CD4-positive, alpha-beta T cell treated with Interleukin-4 for 4 hours (primary cell): ENCODE data around the gene RAB11FIP3.
"Not testable (repeated sequence)": the region's sequence is repeated elsewhere in the genome, so short reads cannot be mapped to it uniquely, and the experiment has no call there.

Source experiments
- DNase-seq: peaks from one replicate; pipeline ENCODE4 v3.0.0-alpha.2; 2020

The RAB11FIP3 gene

DNA sequence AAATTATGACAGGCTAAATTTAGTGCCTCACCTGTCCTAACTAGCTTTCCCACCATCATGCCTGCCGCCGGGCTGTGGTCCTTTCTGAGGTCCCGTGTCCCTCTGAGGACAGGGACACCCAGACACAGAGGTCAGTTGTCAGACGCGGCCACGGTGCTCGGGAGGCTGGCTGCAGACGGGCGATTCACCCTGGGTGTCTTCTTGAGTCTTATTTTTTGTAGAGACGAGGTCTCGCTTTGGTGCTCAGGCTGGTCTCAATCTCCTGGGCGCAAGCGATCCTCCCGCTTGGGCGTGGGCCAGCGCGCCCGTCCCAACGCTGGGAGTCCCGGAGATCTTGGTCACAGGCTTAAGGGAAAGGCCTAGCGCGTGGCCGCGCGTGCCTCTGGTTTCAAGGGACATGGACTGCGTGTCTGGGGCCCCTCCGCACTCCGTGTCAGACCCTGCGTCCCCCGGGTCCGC, 797 bp upstream of the RAB11FIP3 start:
- DNase-seq: no peak

DNA sequence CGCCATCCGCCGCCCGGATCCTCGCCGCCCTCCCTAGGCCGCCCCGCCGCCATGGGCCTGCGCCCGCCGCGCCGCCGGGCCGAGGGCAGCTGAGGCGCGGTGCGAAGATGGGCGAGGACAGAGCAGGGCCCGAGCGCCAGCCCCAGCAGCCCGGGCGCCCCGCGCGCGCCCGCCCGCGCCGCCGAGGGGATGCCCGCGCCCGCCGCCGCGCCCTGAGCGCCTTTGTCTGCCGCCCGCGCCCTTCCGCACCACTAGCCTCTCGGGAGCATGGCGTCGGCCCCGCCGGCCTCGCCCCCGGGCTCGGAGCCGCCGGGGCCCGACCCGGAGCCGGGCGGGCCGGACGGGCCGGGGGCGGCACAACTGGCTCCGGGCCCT, 278 bp downstream of the RAB11FIP3 start:
- DNase-seq: no peak

DNA sequence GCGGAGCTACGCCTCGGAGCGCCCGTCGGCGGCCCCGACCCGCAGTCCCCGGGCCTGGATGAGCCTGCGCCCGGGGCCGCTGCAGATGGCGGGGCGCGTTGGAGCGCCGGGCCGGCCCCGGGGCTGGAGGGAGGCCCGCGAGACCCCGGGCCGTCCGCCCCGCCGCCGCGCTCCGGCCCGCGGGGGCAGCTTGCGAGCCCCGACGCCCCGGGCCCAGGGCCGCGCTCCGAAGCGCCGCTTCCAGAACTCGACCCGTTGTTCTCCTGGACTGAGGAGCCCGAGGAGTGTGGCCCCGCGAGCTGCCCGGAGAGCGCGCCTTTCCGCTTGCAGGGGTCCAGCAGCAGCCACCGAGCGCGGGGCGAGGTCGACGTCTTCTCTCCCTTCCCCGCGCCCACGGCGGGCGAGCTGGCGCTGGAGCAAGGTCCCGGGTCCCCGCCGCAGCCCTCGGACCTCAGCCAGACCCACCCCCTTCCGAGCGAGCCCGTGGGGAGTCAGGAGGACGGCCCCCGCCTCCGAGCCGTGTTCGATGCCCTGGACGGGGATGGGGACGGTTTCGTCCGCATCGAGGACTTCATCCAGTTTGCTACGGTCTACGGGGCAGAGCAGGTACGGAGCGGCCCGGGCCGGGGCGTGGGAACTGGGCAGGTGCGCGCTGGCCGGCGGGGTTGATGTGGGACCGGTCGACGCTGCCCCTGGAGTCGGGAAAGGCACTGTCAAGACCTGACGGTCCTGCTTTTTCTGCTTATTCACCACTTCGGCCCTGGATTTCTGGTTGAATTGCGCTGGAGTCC, 861 bp downstream of the RAB11FIP3 start:
- DNase-seq: no peak

DNA sequence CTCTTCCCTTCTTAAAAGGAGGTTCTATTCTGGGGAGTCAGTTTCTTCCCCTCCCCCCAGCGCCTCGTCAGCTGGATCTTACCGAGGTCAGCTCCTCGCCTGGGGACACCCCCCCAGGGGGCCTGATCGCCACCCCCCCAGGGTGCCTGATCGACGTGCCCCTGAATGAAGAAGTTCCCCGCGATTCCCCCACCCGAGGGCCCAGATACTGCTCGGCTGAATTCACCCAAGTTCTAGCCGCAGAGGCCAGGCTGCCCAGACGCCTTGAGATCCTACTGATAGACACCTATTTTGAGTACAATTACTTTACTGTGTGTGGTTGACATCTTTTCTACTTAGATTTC, 1.4 kb downstream of the RAB11FIP3 start:
- no peak for DNase-seq

DNA sequence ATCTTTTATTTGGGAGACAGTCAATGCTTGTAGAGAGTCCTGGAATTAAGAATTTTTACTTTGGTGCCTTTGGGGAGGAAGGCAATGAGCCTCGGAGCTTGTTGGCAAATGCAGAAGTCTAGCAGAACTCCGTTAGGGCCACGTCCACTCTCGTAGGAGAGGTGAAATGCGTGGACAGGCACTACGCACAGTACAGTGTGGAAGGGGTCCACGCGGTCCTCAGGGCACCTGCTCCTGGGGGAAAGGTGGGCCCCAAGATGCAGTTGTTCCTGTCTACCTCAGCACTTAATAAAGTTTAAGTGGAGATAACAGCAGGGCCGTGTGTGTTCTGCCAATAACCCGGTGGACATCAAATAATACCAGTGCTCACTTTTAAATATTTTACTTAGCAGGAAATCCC, 1.8 kb downstream of the RAB11FIP3 start:
- no peak for DNase-seq

DNA sequence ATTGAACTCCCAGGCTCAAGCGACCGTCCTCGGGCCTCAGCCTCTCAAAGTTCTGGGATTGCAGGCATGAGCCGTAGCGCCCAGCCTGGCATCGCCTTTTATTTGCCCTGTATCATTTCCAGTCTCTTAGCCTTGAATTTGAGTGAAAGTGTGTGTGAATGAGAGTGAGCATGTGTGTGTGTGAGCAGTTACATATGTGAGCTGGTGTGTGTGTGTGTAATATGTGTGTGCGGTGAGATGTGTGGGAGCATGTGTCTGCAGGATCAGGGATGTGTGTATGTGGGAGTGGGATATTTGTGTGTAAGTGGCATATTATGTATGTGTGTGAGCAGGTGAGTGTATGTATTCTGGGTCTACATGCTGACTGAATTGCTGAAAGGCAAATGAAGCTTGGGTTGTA, 5.5 kb downstream of the RAB11FIP3 start:
- DNase-seq: no peak

DNA sequence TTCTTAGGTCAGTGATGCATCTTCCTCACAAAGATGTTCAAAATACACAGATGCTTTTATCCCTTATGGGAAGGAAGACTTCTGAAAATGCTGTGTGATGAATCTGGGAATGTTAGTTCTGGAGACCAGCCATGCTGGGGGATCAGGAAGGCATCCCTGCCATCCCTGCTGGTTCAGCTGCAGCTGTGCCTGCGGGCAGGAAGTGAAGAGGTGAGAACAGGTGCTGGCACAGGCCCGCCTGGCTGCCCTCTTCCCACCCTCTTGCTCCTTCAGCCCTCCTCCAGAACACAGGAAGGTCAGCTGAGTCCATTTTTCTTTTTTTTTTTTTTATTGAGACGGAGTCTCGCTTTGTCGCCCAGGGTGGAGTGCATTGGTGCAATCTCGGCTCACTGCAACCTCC, 15.2 kb downstream of the RAB11FIP3 start:
- DNase-seq: no peak

DNA sequence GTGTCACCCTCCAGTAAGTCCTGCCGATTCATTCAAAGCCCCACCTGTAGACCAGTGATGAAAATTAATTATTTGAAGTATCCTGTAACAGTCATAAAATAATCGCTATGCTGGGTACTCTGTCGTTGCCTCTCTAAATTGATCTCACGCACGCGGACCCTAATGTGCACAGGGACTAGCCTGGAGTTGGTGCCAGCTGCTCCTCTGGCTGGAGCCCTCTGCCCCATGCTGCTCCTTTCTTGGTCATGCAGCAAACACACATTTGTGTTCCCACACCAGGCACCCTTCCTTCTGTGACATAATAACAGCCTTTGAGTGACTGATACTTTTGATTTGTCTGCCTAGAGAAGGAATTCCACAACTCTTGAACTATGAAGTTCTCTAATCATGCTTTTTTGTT, 16.0 kb downstream of the RAB11FIP3 start:
- no peak for DNase-seq

DNA sequence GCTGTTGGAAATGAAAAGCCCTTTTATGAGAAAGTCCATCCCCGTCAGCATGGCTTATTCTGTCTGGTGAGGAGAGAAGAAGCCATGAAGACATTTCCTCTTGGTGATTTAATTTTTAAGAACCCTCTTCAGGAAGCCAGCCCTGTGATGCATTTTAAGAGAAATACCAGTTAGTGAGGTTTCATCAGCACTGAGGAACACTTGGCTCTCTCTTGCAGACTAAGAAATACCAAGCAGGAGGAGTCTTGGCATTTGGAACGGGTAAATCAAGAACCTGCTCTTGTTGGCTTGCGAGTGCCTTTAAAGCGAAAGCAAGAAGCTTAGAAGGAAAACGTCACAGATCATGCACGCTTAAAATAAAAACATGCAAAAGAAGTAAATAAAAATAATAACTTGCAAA, 17.5 kb downstream of the RAB11FIP3 start:
- DNase-seq: no peak

DNA sequence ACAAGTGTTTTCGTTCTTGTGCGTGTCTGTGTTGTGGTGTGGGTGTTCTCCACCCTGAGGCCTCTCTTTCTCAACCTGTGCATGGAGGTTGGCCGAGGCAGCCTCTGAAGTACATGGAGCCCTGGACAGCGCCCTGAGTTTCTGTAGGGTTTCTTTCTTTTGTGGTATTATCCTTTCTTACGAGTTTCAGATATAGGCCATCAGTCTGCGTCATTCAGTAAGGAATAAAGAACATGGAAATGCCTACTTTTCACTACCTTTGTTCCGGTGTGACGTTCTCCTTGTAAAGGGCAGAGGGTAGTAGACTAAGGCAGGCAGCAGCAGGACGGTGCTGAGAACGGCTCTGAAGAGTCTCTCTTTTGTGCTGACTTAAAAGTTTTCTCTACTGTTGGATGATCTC, 18.6 kb downstream of the RAB11FIP3 start:
- no peak for DNase-seq

DNA sequence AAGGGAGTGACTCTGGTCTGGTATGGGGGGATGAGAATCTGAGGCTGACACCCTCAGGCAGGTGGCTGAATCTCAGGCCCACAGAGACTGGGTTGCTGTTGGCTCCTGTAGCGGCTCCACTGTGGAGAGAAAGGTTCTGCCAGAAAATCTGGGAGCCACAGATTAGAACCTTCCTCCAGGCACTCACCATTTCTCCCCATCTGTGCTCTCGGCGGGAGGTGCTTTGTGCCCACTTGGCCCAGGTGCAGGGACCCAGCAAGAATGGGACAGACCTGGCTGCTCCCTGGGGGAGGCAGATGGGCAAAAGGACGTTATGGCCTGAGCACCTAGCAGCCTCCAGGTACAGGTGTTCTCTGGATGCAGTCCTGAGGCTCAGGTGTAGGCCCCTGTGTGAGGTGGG, 20.1 kb downstream of the RAB11FIP3 start:
- DNase-seq: no peak

DNA sequence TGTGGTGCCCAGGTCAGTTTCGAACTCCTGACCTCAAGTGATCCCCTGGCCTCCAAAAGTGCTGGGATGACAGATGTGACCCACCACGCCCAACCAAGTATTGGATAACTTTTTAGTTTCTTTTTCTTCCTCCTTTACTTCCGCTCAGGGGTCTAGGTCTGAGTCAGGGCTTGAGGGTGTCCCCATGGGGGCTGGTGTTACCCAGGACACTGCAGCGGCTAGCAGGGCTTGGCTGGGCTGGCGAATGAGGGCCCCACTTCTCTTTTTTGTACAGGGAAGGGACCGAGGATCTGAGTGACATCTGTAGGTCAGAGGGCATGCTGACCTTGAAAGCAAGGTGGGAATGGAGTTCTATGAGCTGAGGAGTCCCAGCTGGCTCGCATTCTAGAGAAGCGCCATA, 24.9 kb downstream of the RAB11FIP3 start:
- DNase-seq: no peak

DNA sequence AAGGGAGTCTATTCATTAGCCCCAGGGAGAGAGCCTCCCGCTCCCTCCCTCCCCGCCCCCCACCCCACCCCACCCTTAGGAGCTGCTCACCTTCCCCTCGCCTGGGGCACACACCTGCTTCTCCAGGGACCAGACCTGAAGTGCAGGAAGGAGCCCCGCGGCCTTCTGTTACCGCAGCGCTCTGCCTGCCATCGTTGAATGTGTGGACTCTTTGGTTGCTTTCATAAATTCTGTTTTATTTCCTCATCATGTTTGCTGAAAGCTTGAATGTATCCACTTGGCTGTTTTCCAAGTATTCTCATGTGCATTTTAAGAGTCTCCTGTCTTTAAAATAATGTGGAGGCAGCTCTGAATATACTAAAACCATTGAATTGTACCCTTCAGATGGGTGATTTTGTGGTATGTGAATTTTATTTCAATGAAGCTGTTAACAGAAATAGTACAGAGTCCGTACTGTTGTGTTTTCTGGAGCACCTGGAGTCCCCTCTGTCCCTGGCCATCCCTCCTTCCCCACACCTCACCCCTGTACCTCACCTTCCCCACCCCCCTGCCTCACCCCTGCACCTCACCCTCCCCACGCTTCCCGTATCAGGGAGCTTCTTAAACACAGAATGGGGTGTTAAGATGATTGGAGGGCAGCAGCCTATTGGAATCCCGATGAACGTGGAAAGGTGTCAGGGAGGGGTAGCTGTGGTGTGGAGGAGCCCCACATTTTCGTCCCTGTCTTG, 25.5 kb downstream of the RAB11FIP3 start:
- no peak for DNase-seq

DNA sequence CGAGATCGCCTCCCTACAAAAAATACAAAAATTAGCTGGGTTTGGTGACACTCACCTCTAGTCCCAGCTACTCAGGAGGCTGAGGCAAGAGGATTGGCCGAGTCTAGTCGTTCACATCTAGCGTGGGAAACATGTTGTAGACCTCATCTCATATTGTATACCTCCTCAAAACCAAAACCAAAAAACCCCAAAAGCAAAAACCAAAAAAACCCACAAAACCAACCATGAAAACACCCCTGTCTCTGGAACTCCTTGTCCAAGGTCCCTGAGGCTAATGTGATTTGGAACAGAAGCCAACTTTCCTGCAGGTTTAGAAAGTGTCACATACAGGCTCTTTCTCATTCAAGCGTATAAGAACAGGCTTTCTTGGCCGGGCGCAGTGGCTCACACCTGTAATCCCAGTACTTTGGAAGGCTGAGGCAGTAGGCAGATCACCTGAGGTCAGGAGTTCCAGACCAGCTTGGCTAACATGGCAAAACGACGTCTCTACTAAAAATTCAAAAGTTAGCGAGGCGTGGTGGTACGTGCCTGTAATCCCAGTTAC, 29.0 kb downstream of the RAB11FIP3 start:
- DNase-seq: no peak

DNA sequence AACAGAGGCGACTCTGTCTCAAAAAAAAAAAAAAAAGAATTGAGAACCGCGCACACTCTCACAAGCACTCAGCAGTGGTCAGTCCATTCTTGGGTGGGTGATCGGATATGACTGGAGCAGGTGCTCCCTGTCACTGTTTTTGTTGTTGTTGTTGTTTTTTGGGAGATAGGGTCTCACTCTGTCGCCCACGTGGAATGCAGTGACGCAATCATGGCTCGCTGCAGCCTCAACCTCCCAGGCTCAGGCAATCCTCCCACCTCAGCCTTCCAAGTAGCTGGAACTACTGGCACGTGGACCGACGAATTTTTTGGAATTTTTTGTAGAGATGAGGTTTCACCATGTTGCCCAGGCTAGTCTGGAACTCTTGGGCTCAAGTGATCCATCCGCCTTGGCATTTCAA, 30.0 kb downstream of the RAB11FIP3 start:
- no peak for DNase-seq

DNA sequence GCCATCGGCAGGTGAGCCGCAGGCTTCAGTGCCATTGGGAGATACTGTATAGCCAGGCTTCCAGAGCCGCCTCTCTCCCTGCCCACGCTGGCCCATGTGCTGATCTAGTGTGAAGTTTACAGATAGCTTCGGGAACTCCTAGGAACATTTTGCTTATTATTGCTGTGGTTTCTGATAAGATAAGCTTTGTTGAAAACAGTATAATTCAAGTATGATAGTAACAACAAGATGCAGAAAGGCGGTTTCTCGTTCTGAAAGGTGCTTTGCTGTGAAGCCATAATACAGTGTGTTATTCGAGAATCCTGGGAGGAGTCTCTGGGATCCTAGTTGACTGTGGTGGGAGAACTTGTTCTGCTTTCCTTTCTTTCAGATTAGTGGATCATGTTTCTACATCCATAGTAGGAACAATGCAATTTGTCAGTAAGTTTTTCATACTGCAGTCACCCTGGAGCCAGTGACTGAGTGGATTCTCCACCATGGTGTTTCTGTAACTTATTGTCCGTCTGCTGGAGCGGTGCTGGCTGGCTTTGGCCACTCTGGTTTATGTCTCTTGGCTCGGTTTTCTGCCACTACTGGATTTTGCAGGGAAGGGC, 31.5 kb downstream of the RAB11FIP3 start:
- no peak for DNase-seq

DNA sequence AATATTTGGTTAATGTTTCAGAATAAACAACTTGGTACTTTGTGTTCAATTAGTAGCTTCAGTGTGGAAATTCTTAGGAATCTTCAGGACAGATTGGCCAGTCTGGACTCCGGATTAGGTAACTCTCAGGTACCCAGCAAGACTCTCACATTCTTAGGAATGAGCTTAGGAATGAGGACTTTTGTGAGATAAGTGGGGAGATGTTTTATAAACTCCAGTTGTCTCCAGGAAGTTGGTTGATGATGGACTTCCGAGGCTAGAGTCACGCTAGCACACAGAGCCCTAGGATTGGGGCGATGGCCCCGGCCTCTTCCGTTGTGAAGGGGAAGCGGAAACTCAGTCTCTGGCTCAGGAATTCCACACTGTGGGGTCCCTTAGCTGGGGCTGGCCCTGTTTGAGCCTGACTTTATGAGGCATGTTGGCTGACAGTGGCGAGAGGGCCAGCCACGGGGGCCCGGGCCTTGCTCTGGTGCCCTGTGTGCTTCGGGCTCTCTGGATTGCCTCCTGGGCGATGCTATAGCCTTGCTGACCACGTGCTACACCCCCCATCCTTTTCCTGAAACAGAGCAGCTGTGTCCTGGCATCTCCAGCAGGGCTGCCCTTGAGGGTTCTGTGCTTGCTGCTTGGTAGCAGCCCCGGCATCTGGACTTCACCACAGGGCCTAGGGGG, 32.4 kb downstream of the RAB11FIP3 start:
- no peak for DNase-seq

DNA sequence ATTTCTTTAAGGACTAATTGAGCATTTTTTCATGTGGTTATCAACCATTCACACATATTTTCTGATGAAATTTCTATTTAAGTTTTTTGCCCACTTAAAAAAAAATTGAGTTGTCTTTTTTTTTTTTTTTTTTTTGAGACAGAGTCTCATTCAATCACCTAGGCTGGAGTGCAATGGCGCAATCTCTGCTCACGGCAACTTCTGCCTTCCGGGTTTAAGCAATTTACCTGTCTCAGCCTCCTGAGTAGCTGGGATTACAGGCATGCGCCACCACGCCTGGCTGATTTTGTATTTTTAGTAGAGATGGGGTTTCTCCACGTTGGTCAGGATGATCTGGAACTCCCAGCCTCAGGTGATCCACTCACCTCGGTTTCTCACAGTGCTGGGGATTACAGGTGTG, 34.3 kb downstream of the RAB11FIP3 start:
- DNase-seq: no peak

DNA sequence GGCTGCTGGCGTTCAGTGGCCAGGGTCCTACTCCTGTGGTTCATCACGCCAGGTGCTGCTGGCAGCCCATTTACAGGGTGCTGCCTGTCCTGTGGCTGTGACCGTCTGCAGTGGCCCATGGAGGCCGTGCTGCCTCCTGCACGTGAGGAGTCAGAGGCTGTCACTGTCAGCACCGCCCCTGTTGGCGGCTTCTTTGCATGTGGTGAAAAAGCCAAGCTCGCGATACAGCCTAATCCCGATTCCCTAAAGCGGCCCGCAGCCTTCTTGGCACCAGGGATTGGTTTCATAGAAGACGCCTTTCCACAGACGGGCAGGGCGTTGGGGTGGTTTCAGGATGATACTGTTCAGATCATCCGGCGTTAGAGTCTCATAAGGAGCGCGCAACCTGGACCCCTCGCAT, 35.3 kb downstream of the RAB11FIP3 start:
- no peak for DNase-seq

DNA sequence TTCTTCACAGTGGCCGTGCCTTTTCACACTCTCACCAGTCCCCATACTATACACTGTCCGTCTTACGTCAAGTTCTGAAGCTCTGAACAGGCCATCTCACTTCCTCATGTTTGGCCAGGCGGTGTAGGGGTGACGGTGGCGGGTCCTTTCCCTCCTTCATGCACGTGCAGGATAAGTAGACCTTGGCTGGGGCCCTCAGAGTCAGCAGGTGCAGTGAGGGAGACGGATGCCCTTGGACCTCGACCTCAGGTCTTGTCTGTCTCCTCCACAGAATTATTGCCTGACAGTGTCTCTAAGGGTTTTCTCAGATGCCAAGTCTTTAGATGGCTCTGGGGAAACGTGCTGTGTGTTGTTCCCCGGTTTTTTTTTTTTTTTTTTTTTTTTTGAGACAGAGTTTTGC, 37.6 kb downstream of the RAB11FIP3 start:
- no peak for DNase-seq

DNA sequence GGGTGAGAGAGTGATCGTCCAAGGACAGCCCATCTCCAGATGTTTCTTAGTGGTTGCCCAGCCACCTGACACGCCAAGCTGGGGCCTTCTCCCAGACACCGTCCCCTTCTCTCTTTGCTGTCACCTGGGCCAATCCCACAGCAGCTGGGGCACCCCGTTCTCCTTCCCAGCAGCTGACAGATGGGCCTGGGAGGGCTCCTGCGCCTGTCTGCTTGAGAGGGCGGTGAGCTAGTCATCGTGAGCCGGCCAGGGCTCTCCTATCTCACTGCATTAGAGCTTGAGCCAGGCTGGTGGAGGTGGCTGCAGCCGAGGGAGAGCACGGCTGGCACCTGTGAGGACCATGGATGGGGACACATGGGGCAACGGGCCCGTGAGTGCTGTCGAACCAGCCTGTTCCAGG, 41.2 kb downstream of the RAB11FIP3 start:
- DNase-seq: no peak

DNA sequence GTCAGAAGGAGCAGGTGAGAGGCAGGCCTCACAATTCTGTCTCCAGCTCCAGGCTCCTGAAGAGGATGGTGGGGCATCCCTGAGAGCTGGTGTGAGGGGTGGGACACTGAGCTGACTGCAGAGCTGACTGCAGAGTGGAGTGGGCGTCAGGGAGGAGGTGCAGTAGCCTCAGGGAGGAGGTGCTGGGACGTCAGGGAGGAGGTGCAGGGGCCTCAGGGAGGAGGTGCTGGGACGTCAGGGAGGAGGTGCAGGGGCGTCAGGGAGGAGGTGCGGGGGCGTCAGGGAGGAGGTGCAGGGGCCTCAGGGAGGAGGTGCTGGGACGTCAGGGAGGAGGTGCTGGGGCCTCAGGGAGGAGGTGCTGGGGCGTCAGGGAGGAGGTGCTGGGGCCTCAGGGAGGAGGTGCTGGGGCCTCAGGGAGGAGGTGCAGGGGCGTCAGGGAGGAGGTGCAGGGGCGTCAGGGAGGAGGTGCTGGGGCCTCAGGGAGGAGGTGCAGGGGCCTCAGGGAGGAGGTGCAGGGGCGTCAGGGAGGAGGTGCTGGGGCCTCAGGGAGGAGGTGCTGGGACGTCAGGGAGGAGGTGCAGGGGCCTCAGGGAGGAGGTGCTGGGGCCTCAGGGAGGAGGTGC, 41.9 kb downstream of the RAB11FIP3 start:
- not testable (repeated sequence) for DNase-seq
